Measurements from ENCODE around the gene EFCAB8.
"Not testable (repeated sequence)": the region's sequence is repeated elsewhere in the genome, so short reads cannot be mapped to it uniquely, and the experiment has no call there.

EFCAB8 gene

DNA sequence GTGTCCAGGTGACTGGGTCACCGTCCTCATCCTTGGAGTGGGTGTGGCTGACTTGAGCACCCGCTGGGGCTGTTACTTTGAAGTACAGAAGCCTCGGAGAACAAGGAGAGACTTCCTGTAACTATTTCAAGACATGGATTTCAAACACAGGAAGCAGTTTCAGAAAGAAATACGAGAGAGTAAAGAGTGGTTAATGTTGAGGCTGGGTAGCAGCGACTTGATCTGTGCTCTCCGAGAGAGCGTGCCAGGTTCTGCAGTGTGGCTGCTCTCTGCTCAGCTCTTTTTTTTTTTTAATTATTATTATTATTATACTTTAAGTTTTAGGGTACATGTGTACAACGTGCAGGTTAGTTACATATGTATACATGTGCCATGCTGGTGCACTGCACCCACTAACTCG lies 17.5 kb upstream of the EFCAB8 start:
- no peak for DNase-seq (ENCODE audit: low spot score)

DNA sequence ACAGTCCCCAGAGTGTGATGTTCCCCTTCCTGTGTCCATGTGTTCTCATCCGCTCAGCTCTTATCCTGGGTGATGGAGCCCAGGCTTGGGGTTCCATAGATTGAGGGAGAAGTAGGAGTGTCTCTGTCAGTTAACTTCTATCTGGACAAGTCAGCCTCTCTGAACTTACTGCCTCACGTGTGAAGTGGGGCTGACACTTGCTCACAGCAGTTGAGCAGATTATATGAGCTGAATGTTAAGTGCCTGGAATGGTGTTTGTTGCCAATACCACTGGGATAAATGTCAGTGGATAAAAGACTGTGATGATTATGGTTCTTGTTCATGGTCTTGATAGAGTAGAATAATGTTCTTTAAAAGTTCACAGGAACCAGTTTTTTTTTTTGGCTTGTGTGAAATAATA lies 17.1 kb upstream of the EFCAB8 start:
- no peak for DNase-seq (ENCODE audit: low spot score)

DNA sequence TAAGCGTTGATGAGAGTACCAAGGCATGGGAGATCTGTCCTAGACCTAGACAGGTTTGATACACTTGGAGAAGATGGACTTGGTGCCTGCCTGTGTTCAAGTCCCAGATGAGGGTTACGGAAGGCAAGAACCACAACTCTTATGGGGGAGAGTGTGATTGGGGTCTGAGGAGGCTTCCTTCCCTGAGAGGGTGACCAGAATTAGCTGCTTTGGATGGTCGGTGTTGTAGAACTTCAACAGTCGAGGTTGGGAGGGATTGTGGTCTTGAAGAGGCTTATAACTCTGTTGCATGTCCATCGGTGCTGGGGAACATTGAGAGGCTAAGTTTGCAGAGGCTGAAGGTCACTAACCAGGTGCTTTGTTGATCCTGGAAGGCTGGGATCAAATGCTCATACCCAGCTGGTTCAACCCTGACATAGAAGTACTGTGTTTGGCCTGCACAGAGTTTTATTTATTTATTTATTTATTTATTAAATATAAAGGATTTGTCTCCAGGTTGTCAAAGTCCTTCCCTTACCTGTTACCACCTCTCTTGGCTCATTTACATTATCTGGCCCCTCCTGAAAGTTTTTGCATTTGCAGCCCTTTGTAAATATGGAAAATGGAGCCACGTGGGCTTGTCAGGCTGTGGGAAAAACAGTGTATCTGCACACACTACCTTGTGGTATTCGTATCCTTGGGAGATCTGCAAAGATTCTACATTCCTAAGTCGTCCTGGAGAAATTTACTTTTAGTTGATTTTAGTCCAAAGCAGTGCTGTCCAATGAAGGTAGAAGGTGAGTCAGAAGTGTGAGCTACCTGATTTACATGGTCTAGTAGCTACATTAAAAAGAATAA lies 15.8 kb upstream of the EFCAB8 start:
- no peak for DNase-seq (ENCODE audit: low spot score)

DNA sequence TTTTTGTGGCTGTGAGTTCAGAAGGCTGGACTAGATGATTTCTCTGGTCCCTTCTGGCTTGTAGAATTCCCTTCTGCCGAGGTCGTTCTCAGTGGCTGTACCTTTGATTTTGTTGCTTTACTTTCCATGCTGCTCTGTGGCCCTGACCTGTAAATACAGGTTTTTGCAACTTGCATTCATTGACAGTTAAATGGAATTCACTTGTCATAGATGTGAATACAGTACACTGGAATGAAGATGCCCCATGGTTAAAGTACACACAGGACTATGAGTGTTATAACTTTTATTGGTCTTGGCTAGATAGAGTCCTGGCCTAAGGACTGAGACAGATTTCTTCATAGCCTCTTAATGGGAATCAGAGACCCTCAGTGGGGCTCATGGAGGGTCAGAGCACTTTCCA lies 12.9 kb upstream of the EFCAB8 start:
- DNase-seq (ENCODE audit: low spot score) = no peak

DNA sequence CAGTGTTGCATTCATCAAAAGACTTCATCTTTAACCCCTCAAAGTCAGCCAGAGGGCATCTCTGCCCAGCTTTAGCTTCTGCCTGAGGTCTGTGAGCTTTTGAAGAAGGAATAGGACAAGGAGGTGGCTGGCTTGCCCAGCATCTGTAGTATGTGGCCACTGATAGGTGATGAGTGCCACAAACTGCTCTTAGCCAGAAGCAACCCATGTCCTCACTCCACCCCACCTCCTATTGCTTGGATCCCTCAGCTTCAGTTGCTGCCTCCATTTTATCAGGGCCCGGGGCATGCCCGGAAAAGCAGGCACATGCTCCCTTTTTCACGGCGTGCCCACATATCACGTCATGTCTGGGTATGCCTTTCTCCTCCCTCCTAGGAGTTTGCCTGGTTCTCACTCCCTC lies 11.9 kb upstream of the EFCAB8 start:
- no peak for DNase-seq (ENCODE audit: low spot score)

DNA sequence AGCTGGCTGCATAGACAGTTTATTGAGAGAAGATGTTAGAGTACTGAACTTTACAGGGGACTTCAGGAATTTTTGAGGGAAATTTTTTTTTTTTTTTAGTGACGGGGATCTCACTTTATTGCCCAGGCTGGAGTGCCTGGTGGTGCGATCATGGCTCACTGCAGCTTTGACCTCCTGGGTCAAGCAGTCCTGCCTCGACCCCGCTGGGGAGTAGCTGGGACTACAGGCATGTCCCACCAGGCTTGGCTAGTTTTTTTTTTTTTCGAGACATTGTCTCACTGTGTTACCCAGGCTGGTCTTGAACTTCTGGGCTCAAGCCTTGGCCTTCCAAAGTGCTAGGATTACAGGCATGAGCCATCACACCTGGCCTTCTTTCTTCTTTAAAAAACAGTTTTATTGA lies 10.8 kb upstream of the EFCAB8 start:
- no peak for DNase-seq (ENCODE audit: low spot score)

DNA sequence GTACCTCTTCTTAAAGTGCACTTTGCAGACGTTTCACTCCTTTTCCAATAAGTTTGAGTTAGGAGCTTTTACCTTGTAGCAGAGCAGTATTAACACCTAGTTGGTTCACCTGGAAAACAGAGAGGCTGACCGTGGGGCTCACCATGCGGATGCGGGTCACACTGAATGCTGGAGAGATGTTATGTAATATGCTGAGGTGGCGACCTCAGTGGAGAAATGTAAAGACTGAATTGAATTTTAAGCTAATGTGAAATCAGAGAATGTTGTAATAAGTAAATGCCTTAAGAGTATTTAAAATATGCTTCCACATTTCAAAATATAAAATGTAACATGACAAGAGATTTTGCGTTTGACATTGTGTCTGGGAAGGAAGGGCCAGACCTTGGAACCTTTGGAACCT lies 9.9 kb upstream of the EFCAB8 start:
- DNase-seq (ENCODE audit: low spot score) = no peak

DNA sequence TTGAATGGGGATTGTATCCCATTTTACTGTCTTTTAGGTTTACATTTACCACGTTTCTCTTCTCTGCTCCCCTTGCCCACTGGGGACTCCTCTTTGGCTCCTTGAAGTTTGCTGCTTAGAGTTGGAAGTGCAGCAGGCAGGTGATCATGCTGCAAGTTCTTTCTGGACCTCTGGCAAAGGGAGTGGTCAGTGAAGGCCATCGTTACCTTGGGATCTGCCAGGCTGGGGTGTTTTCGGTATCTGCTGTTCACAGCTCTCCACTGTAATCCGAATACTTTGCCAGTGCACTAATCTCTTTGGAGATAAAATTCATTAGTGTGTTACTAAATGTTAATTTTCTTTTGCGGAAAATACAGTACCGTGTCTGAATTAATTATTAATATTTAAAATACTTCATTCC lies 9.1 kb upstream of the EFCAB8 start:
- DNase-seq (ENCODE audit: low spot score) = no peak

DNA sequence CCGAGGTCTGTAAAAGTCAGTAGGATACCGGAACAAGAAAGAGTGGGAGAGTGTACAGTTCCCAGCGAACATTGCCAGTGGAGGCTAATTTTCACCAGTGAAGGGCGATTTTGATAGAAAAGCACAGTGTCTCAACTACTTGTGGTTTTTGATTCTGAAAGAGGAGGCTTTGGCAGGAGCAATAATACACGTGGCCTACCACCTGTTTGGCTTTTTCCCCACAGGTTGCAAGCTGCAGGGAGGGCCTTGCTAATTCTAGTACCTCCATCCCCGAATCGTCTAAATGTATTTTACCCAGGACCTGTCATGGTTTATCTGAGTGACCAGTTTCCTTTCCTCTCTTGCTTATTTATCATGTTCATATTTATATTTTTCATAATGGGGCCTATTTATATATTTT lies 3.3 kb upstream of the EFCAB8 start:
- no peak for DNase-seq (ENCODE audit: low spot score)

DNA sequence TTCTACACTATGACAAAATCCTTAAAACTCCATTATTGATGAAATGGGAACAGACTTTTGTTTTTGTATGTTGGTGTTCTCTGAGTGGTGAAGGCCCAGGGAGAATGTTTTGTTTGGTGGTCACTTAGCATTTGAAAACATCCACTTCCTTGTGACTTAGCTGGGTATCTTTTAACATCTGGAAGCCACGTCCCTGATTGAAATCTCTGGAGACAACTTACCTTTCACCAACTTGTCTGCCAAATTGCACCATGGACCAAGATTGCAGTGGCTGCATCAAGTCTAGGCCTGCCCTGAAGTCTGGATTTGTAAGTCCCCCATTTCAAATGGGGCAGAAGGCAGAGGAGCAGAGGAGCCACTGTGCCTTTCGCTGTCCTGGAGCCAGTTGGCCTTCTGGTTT lies 534 bp upstream of the EFCAB8 start:
- DNase-seq (ENCODE audit: low spot score) = no peak

DNA sequence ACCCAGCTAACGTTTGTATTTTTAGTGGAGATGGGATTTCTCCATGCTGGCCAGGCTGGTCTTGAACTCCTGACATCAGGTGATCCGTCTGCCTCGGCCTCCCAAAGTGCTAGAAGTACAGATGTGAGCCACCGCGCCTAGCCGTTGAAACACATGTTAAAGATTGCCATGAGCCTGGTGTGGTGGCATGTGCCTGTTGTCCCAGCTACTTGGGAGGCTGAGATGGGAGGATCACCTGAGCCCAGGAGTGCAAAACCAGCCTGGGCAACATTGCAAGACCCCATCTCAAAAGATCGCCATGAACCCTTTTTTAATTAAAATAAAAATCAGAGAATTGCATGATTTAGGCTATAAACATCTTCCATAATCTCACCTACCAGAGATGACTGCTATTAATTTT lies 2.7 kb downstream of the EFCAB8 start:
- no peak for DNase-seq (ENCODE audit: low spot score)

DNA sequence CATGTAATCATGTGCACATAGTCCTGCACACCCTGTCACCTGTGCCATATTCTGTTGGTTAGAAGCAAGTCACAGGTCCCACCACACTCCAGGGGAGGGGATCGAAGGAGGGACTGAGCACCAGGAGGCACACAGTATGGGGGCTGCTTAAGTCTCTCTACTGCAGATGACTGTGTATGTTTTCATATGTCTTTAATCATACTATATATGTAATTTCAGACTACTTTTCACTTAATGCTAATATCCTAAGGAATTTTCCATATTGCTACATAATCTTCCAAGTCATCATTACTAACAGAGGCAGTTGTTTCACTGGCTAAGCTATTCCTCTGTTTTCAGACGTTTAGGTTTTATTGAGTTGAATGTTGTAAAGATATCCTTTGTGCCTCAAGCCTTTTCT lies 10.8 kb downstream of the EFCAB8 start:
- no peak for DNase-seq (ENCODE audit: low spot score)

DNA sequence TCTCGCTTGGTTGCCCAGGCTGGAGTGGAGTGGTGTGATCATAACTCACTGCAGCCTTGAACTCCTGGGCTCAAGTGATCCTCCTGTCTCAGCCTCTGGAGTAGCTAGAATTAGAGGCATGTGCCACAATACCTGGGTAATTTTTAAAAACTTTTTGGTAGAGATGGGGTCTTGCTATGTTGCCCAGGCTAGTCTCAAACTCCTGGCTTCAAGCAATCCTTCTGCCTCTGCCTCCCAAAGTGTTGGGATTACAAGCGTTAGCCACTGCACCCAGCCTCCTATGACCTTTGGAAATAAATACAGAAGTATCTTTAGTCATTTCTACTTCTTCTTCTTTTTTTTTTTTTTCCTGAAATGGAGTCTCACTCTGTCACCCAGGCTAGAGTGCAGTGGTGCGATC lies 11.8 kb downstream of the EFCAB8 start:
- not testable (repeated sequence) for DNase-seq (ENCODE audit: low spot score)

DNA sequence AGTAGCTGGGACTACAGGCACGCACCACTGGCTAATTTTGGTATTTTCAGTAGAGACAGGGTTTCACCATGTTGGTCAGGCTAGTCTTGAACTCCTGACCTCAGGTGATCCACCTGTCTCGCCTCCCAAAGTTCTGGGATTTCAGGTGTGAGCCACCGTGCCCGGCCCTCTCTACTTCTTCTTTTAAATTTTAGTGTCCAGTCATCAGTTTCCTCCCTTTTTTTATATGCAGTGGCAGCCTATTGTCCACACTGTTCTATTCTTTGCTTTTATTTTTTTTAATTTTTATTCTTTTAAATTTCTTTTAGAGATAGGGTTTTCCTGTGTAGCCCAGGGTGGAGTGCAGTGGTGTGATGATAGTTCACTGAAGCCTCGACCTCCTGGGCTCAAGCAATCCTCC lies 12.3 kb downstream of the EFCAB8 start:
- DNase-seq (ENCODE audit: low spot score) = no peak

DNA sequence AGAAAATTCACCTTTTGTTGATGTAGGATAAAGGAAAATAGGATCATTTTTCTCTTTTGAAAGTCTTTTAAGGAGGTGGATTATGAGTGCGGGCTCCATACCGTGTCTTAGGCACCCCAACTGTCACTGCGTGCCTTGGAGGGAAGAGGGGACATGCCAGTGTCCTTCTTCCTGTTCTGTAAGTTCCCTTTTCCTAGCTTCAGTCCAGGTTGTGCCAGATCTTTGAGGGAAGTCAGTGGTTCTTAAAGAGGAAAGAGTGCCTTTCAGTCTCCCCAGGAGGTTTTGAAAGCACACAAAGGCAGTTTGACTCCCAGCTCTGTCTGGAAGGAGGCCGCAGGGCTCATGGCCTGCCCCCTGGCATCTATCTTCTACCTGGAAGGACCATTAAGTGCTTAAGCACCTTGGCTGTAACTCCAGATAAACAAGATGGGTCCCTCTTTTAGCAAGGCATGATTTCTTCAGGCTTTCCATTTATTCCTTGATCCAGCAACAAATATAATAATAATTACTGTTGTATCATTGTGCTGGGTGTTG lies 13.0 kb downstream of the EFCAB8 start:
- no peak for DNase-seq (ENCODE audit: low spot score)

DNA sequence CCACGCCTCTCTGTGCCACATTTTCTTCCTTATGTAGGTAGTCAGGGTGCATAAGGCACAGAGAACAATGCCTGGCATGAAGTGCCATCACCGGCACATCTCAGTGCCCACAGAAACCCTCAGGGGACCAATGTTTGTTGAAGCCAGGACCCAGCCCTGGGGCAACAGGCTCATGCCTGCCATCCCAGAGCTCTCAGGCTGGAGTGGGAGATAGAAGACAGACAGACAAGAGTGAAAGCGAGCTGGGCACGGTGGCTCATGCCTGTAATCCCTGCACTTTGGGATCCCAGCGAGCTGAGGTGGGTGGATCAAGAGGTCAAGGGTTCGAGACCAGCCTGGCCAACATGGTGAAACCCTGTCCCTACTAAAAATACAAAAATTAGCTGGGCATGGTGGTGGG lies 13.5 kb downstream of the EFCAB8 start:
- DNase-seq (ENCODE audit: low spot score) = no peak

DNA sequence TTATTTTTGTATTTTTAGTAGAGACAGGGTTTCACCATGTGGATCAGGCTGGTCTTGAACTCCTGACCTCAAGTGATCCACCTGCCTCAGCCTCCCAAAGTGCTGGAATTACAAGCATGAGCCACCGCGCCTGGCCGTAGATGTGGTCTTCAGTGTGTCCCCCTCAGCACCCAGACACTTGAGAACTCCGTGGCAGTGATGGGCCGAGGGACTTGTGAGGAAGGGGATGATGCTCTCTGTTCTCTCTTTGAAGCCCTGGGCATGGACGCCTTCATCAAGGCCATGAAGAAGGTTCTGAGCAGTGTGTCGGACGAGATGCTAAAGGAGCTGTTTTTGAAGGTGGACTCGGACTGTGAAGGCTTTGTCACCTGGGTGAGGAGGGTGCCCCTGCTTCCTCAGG lies 16.9 kb downstream of the EFCAB8 start:
- DNase-seq (ENCODE audit: low spot score) = no peak

DNA sequence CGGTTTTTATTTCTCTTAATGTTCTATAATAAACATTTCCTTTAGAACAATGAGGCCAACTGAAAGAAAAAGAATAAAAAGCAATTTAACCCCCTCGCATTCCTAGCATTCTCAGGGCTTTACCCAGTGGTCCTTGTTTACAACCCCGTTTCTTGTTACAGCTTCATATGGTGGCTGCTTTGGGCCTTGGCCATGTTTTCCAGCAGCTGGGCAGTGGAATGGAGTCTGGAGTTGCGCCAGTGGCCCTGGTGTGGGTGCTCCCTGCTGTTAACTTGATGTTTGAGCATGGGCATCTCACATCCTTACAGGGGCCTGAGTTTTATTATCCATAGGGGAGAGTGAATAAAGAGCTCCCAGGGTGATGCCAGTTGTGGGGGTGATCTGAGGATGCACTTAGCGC lies 18.8 kb downstream of the EFCAB8 start:
- DNase-seq (ENCODE audit: low spot score) = no peak

DNA sequence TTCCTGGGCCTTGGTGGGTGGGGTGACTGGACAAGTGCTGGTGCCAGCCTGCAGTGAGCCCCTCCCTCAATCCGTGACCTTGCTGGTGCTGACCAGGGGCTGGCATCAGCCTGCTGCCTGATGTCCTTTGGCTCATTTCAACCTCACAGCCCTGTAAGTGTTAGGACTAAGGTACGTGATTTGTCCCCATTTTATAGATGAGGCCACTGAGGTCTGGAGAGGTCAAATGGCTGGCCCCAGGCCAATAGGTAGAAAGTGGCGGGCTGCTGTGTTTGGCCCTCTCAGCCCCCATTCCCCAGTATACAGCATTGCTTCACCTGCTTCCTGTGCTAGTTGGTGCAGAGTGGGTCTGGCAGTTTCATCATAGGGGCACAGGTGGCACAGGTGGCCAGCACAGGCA lies 20.1 kb downstream of the EFCAB8 start:
- DNase-seq (ENCODE audit: low spot score) = no peak

DNA sequence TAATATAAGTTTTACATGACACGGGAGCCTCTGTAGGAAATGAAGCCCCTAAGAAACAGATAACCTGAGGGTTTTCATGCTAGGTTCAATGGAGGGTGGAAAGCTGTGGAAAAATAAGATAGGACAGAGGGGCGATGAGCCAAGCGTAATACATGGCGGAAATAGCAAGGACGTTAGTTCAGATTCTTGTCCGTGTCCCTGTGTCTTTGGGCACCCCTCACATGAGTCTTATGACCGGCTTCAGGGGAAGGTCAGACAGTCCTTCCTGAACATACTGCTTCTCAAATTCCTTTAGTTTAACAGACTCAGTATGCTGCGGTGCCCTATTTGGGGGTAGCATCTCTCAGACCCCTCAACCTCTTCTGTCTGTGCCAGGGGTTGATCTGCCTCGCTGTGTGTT lies 20.8 kb downstream of the EFCAB8 start:
- DNase-seq (ENCODE audit: low spot score) = no peak

DNA sequence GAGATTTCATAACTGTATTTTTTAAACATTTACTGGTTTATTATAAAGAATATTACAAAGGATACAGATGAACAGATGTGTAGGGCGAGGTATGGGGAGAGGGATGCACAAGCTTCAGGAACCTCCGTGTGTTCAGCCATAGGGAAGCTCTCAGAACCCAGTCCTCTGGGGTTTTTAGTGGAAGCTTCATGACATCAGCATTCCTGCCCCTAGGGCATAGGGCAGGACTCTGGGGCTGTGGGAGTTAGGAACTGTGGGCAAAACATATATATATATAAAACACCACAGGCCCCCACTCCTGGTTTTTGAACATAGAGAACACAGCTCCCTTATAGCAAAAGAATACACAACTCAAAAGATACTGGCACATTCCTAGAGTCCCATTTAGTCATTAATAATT lies 21.9 kb downstream of the EFCAB8 start:
- no peak for DNase-seq (ENCODE audit: low spot score)

DNA sequence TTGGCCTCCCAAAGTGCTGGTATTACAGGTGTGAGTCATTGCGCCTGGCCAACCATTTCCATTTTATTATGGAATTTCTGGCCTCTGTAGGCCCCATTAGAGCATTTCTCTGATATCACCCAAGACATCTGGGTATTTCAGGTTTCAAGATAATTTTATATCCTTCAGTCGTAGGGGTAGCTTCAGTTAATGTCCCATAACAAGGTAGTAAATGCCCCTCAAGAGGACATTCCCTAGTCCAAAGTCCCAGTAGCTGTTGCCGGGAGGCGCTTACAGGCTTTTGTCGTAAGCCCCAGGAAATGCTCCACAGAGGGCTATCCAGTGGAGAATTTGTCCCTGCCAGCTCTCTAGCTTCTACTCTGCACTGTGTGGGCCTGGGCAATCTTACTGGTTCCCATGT lies 24.4 kb downstream of the EFCAB8 start:
- no peak for DNase-seq (ENCODE audit: low spot score)

DNA sequence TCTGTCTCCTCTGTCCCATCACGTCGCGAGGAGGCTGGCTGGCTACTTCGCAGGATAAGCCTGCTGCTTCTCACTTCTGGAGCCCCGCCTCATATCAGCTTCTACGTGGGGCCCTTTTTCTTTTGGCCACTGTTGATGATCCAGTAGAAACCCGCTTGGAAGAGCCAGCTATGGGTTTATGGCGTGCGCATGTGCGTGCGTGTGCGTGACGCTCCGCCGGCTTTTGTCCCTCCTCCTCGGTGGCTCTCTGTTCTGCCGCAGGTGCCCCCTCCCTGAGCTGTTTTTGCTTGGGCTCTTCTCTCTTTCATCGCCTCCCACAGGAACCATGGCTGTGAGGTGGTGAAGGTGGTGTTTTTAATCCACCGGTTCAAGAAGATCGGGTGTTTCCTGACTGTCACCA lies 26.5 kb downstream of the EFCAB8 start:
- DNase-seq (ENCODE audit: low spot score) = no peak

DNA sequence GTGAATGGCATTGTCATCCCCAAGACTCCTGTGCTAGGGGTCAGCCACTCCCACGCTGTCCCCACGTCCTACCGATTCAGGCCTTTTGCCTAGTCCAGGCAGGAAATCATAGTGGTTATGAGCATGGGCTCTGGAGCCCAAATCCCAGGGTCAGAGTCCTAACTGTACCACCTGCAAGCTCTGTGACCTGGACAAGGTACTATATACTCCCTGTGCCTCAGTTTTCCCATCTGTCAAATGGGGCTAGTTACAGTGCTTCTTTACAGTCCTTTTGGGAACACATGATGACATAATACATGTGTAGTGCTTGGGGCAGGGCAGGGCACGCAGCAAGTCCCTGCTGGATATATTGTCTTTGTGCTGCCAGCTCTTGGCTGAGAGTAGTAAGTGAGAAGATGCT lies 27.2 kb downstream of the EFCAB8 start:
- no peak for DNase-seq (ENCODE audit: low spot score)

Data from kidney capillary endothelial cell (primary cell).